ENCODE results near the gene LKAAEAR1. TPM values are rescaled to one million over a fixed set of nuclear protein-coding genes. Genes with fewer than 3 reads are reported as not detected.

The LKAAEAR1 gene
- total and polyA plus RNA-seq, 2 of the 13 experiments (the other 11 are each of a cell fraction or from before 2014, with no cell fraction given) = not detected

- TF ChIP-seq EEA1 (CRISPR knock-in tag; IDR thresholded peaks at IDR 0.05; ENCODE audit: borderline replicate concordance) (peak; percentile 3; the same call in 1 of the 2 replicates), ZFP36L1 (CRISPR knock-in tag; IDR thresholded peaks at IDR 0.05) (peak; percentile 89), SRY (CRISPR knock-in tag; IDR thresholded peaks at IDR 0.05) (peak; percentile 98), SMYD3 (CRISPR knock-in tag; IDR thresholded peaks at IDR 0.05) (no peak), ZNF777 (CRISPR knock-in tag; IDR thresholded peaks at IDR 0.05) (peak; percentile 55; the same call in 1 of the 2 replicates), RARA (CRISPR knock-in tag; IDR thresholded peaks at IDR 0.05) (peak; percentile 57), THAP7 (CRISPR knock-in tag; IDR thresholded peaks at IDR 0.05) (0 out of 2 replicates have a peak, but pooled peaks have one; percentile 33), ZNF547 (CRISPR knock-in tag; IDR thresholded peaks at IDR 0.05) (no peak; the same call in none of the 2 replicates), SP1 (IDR thresholded peaks at IDR 0.05) (no peak), SP1 (CRISPR knock-in tag; IDR thresholded peaks at IDR 0.05) (peak; percentile 89), CAMTA2 (CRISPR knock-in tag; IDR thresholded peaks at IDR 0.05; ENCODE audit: borderline replicate concordance) (peak; percentile 98), RFX1 (IDR thresholded peaks at IDR 0.05) (no peak), THAP9 (CRISPR knock-in tag; IDR thresholded peaks at IDR 0.05; ENCODE audit: borderline replicate concordance) (peak; percentile 83; the same call in 1 of the 2 replicates), KLF9 (CRISPR knock-in tag; IDR thresholded peaks at IDR 0.05; ENCODE audit: low read depth) (peak; percentile 99), ZNF24 (IDR thresholded peaks at IDR 0.05) (no peak), ZNF558 (CRISPR knock-in tag; IDR thresholded peaks at IDR 0.05; ENCODE audit: borderline replicate concordance) (peak; percentile 100), MED1 (CRISPR knock-in tag; IDR thresholded peaks at IDR 0.05) (peak; percentile 61; the same call in 1 of the 2 replicates), JUND (CRISPR knock-in tag; IDR thresholded peaks at IDR 0.05) (no peak; the same call in 1 of the 2 replicates), ZNF256 (CRISPR knock-in tag; conservative IDR thresholded peaks at IDR 0.05) (no peak), ZFYVE20 (CRISPR knock-in tag; IDR thresholded peaks at IDR 0.05; ENCODE audit: borderline replicate concordance, low read depth) (0 out of 2 replicates have a peak, but pooled peaks have one; percentile 86), ZNF414 (CRISPR knock-in tag; IDR thresholded peaks at IDR 0.05) (0 out of 2 replicates have a peak, but pooled peaks have one; percentile 64), CEBPG (CRISPR knock-in tag; IDR thresholded peaks at IDR 0.05) (peak; percentile 41), CHCHD3 (CRISPR knock-in tag; IDR thresholded peaks at IDR 0.05) (peak; percentile 75), ZNF773 (CRISPR knock-in tag; IDR thresholded peaks at IDR 0.05; ENCODE audit: borderline replicate concordance) (no peak; the same call in none of the 2 replicates), ZNF878 (CRISPR knock-in tag; IDR thresholded peaks at IDR 0.05) (no peak), FOXC1 (CRISPR knock-in tag; IDR thresholded peaks at IDR 0.05; ENCODE audit: borderline replicate concordance) (peak; percentile 29)
- TF ChIP-seq, protein P1, sequence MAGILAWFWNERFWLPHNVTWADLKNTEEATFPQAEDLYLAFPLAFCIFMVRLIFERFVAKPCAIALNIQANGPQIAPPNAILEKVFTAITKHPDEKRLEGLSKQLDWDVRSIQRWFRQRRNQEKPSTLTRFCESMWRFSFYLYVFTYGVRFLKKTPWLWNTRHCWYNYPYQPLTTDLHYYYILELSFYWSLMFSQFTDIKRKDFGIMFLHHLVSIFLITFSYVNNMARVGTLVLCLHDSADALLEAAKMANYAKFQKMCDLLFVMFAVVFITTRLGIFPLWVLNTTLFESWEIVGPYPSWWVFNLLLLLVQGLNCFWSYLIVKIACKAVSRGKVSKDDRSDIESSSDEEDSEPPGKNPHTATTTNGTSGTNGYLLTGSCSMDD (CRISPR knock-in tag; IDR thresholded peaks at IDR 0.05) = no peak
Measured at GRCh38 chr20:64062596-64063388, 21.4 kb downstream of the LKAAEAR1 start, which contains the start of gene TCEA2 (continued).

Measured in HepG2 (cell line).